Suprapubic skin (tissue), 4 donors: ENCODE results near the gene PPP6R2. TPM values are rescaled to one million over a fixed set of nuclear protein-coding genes. Genes with fewer than 3 reads are reported as not detected.

Source experiments
- DNase-seq, 2 donors: peaks; one replicate each; pipeline ENCODE4 v3.0.0-alpha.2; 2019; ENCODE audit warnings: low spot score in 2 of 2
- H3K27ac ChIP-seq: fragments of 200-600 bp; sonication (generic); one replicate; pipeline ENCODE4 v1.5.1; 2019
- H3K27me3 ChIP-seq: fragments of 200-600 bp; sonication (generic); one replicate; pipeline ENCODE4 v1.5.1; 2019
- H3K36me3 ChIP-seq: fragments of 200-600 bp; sonication (generic); one replicate; pipeline ENCODE4 v1.5.1; 2019
- H3K4me1 ChIP-seq: fragments of 200-600 bp; sonication (generic); one replicate; pipeline ENCODE4 v1.5.1; 2019
- H3K4me3 ChIP-seq: fragments of 200-600 bp; sonication (generic); one replicate; pipeline ENCODE4 v1.5.1; 2019; ENCODE audit warnings: mild to moderate bottlenecking
- H3K9me3 ChIP-seq: fragments of 200-600 bp; sonication (generic); one replicate; pipeline ENCODE4 v1.5.1; 2019
- EP300 ChIP-seq: sonication (generic); formaldehyde crosslinking; IDR thresholded peaks from one replicate; pipeline ENCODE4 v1.6.1; 2017; ENCODE audit warnings: antibody characterized with exemption
- POLR2A ChIP-seq, 2 donors: fragments of 450-650 bp; IDR thresholded peaks; one replicate each; pipeline ENCODE4 v1.6.1; 2017; ENCODE audit warnings: antibody characterized with exemption in 2 of 2, mild to moderate bottlenecking in 2 of 2, moderate library complexity in 2 of 2
- POLR2AphosphoS5 ChIP-seq, 3 donors: sonication (generic); formaldehyde crosslinking; IDR thresholded peaks; one replicate each; pipeline ENCODE4 v1.6.1; 2017; ENCODE audit warnings: antibody characterized with exemption in 3 of 3
- WGBS: methylation state at CpG from one replicate; pipeline ENCODE4 v1.1.5; 2018; 5-methylcytosine and 5-hydroxymethylcytosine counted together
- total RNA-seq, 4 donors: library from RNA; depleted of rRNA; stranded (reverse); fragments of >200 nt; gene quantifications; one replicate each; pipeline ENCODE4 v1.1.0, GENCODE V29; 2016
- TF ChIP-seq, protein P1 (sequence below), 2 donors: fragments of 200-600 bp in 1 of 2; fragments of 450-650 bp in 1 of 2; sonication (generic) in 1 of 2; IDR thresholded peaks; one replicate each; pipeline ENCODE4 v1.5.1; 2016 to 2019; ENCODE audit warnings: antibody characterized with exemption in 2 of 2, mild to moderate bottlenecking in 1 of 2, moderate library complexity in 1 of 2

Gene PPP6R2
- total RNA-seq, 4 donors from 2014 or later = 46.7 to 70.3 (median 64.6) TPM

DNA sequence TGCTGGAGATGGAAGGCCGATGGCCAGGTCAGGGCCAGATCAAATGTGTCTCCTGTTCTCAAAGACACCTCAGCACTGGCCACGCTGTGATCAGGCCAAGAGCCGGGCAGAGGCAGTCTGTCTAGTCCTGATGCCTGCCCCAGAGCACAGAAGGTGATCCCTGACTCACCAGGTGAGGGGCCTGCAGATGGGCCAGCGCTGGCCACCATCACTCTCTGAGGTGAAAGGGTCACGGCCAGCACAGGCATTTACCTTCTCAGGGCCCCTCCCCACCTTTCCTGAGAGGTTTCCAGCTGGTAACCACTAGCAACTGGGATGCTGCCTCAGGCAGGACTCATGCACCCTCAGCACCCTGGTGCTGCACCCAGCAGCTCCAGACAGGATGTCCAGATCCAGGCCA, 128.8 kb downstream of the PPP6R2 start:
- no peak for DNase-seq
- Histone ChIP-seq H3K4me1 (peaks cover 62% of the 10 kb centered on the region), H3K4me3 (no peak overlapping the region), H3K9me3 (no peaks in the 10 kb centered on the region), H3K27me3 (no peaks in the 10 kb centered on the region), H3K27ac (no peak overlapping the region), H3K36me3 (peaks cover 11% of the 10 kb centered on the region)
- TF ChIP-seq, protein P1, sequence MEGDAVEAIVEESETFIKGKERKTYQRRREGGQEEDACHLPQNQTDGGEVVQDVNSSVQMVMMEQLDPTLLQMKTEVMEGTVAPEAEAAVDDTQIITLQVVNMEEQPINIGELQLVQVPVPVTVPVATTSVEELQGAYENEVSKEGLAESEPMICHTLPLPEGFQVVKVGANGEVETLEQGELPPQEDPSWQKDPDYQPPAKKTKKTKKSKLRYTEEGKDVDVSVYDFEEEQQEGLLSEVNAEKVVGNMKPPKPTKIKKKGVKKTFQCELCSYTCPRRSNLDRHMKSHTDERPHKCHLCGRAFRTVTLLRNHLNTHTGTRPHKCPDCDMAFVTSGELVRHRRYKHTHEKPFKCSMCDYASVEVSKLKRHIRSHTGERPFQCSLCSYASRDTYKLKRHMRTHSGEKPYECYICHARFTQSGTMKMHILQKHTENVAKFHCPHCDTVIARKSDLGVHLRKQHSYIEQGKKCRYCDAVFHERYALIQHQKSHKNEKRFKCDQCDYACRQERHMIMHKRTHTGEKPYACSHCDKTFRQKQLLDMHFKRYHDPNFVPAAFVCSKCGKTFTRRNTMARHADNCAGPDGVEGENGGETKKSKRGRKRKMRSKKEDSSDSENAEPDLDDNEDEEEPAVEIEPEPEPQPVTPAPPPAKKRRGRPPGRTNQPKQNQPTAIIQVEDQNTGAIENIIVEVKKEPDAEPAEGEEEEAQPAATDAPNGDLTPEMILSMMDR (IDR thresholded peaks at IDR 0.05) = no peak
- TF ChIP-seq EP300 (no peak), POLR2A (IDR thresholded peaks at IDR 0.05) (no peak), POLR2AphosphoS5 (IDR thresholded peaks at IDR 0.05) (no peak)
- WGBS = 40% methylated on average over 1 of the region's 5 CpGs

DNA sequence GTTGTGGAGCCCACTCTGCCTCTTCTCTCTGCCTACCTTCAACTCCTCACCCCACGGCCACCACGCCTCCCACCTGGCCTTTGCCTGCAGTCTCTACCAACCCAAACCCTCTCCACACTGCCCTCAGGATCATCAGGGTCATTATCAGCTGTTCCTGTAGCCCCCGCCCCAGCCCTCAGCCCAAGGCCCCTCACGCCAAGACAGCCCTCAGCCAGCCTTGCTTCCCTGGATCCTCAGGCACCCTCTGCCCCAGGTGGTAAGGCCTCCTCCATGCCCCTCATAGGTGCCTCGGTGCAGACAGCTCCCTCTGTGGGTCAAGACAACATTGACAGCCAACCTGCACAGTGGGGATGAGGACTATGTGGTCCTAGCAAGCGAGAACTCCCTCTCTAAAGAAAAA, 130.0 kb downstream of the PPP6R2 start:
- Histone ChIP-seq H3K4me3 (peak overlapping the region; percentile 71), H3K27me3 (no peaks in the 10 kb centered on the region), H3K9me3 (no peaks in the 10 kb centered on the region), H3K36me3 (no peaks in the 10 kb centered on the region), H3K4me1 (peaks cover 62% of the 10 kb centered on the region), H3K27ac (no peak overlapping the region)
- TF ChIP-seq POLR2AphosphoS5 (IDR thresholded peaks at IDR 0.05) (no peak), EP300 (no peak), POLR2A (IDR thresholded peaks at IDR 0.05) (no peak)
- TF ChIP-seq, protein P1 (IDR thresholded peaks at IDR 0.05) = no peak
- no peak for DNase-seq
- WGBS = 86% methylated on average over 5 of the region's 6 CpGs

DNA sequence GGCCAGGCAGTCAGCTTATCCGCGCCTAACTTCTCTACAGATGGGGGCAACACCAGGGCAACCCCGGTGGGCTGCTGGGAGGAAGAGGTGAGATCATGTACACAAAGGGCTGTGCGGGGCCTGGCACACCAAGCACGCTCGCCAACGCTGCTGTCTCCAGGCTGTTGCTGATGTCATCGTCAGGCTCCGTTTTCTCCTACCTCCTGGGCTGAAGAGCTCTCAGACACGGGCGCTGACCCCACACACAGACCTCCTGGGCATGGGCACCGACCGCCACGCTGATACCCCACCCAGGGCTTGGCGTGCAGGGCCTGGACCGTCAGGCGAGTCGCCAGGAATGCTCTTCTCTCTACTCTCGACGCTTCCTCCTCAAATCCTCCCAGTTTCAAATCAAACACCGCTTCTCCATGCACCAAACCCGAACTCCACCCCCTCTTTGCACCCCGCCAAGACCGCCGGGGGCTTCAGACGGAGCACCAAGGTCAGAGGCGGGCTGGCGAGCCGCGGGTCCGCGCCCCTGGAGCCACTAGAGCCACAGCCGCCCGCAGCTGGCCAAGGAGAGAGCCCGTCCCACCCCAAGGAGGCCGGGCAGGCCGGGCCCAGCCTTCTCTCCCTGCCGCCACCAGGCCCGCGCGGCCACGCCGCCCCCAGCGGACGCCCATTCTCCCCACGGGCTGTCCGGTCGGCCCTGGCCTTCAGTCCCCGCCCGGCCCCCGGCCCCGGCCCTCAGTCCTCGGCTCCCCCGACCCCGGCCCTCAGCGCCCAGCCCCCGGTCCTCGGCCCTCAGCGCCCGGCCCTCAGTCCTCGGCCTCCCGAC, 130.9 kb downstream of the PPP6R2 start:
- WGBS = 0% methylated on average over 13 of the region's 62 CpGs
- peak overlapping the region; percentile 83 for H3K27ac ChIP-seq
- H3K9me3 ChIP-seq = no peaks in the 10 kb centered on the region
- H3K4me1 ChIP-seq = peaks cover 58% of the 10 kb centered on the region
- DNase-seq = peak in 1 of 2 donors; percentile 67
- no peaks in the 10 kb centered on the region for H3K36me3 ChIP-seq
- TF ChIP-seq, protein P1 (IDR thresholded peaks at IDR 0.05) = no peak
- TF ChIP-seq POLR2AphosphoS5 (IDR thresholded peaks at IDR 0.05) (no peak), EP300 (no peak), POLR2A (IDR thresholded peaks at IDR 0.05) (no peak)
- H3K4me3 ChIP-seq = peak overlapping the region; percentile 71
- H3K27me3 ChIP-seq = no peaks in the 10 kb centered on the region

DNA sequence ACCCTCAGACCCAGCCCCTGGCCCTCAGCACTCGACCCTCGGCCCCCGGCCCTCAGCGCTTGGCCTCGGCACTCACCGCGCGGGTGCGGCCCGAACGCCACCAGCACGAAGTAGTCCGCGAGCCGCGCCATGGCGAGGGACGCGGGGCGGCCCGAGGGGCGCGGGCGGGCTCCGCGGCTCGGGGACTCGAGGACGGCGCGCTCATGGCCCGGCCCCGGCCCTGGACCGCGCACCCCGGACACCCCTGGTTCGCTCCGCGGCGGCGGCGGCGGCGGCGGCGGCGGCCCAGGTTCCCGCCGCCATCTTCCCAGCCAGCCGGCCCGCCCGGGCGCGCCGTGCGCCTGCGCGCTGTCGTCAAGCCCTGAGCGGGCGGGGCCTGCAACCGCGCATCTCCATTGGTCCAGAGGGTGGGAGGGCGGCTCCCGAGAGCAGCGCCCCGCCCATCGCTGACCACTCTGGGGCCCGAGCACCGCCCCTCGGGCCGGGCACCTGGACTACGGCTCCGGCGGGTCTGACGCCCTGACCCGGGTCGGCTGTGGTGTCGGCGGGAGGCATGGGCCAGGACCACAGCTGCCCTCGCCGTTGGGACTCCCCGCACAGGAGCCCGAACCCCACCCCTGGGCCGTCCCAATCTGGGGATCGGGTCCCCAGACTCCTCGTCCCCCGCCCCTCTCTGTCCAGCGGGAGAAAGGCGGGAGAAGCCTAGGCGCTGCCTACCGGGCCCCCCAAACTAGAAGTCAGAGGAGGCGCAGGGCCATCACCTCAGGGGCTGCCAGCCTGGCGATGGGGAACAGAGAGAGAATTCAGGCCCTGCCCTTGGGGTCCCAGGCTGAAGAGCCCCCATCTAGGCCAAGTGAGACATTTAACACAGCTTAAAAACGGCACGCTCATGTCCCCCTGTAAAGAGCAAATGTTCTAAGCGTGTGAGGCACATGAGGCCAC, 131.9 kb downstream of the PPP6R2 start, which contains the start of gene SBF1:
Gene SBF1 (minus strand): TSS at position 326 of the 942 bp plus-strand sequence. CDS start 195 bp downstream, at position 131.
- H3K4me1 ChIP-seq = peaks cover 49% of the 10 kb centered on the region

More for the DNA sequence above, 131.9 kb downstream of the PPP6R2 start, which contains the start of gene SBF1:
- WGBS = 13% methylated on average over 7 of the region's 97 CpGs
- H3K27me3 ChIP-seq = peaks cover under 1% of the 10 kb centered on the region
- no peaks in the 10 kb centered on the region for H3K9me3 ChIP-seq
- DNase-seq = peak; percentile 90 to 96
- peak within 1 kb of the TSS; percentile 71 for H3K4me3 ChIP-seq
- no peaks in the 10 kb centered on the region for H3K36me3 ChIP-seq
- H3K27ac ChIP-seq = peak within 1 kb of the TSS; percentile 83
- TF ChIP-seq, protein P1 (IDR thresholded peaks at IDR 0.05) = no peak
- TF ChIP-seq POLR2AphosphoS5 (IDR thresholded peaks at IDR 0.05) (no peak), EP300 (no peak), POLR2A (IDR thresholded peaks at IDR 0.05) (peak; percentile 64 to 86)
